ENCODE measurements around the gene CPLX3.

CPLX3 gene

DNA sequence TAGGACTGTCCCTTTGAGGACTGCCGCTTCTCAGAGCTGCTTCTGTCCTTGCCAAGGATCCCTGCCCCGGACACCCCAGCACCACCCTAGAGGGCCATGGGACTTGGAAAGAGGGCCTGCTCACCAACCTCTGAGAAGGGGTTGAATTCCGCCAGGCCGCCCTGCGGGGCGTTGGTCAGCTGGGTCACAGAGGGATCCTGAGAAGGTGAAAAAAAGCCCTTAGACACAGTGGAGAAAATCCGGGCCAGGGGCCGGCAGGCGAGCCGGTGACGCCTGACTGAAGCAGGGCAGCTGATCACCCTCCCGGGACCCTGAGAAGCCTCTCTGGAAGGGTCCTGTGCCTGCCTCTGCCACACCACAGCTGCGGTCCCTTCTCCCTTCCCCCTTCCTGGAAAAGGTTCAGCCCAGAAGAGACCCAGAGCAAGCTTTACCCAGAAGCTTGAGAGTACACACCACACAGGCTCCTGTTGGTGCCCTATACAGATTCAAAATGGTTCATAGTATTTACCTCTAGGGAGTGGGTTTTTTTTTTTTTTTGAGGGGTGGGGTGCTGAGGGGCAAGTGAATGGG, 28.1 kb downstream of the CPLX3 start:
- Histone ChIP-seq H3K27ac (no peak overlapping the region), H4K20me1 (ENCODE audit: insufficient read depth) (no peaks in the 10 kb centered on the region), H3K36me3 (ENCODE audit: insufficient read depth) (no peaks in the 10 kb centered on the region), H3K4me3 (IDR thresholded peaks at IDR 0.05; ENCODE audit: insufficient read depth, low read depth, low read length) (no peak overlapping the region), H3K4me1 (ENCODE audit: low read depth, poor library complexity, severe bottlenecking) (peaks cover 14% of the 10 kb centered on the region), H3K27me3 (ENCODE audit: insufficient read depth, low read depth) (no peaks in the 10 kb centered on the region), H3K4me2 (no peak overlapping the region), H3K79me2 (ENCODE audit: insufficient read depth, low read depth) (no peaks in the 10 kb centered on the region), H2AFZ (ENCODE audit: low read depth) (no peak overlapping the region), H3K9ac (no peak overlapping the region)
- TF ChIP-seq, protein P1, sequence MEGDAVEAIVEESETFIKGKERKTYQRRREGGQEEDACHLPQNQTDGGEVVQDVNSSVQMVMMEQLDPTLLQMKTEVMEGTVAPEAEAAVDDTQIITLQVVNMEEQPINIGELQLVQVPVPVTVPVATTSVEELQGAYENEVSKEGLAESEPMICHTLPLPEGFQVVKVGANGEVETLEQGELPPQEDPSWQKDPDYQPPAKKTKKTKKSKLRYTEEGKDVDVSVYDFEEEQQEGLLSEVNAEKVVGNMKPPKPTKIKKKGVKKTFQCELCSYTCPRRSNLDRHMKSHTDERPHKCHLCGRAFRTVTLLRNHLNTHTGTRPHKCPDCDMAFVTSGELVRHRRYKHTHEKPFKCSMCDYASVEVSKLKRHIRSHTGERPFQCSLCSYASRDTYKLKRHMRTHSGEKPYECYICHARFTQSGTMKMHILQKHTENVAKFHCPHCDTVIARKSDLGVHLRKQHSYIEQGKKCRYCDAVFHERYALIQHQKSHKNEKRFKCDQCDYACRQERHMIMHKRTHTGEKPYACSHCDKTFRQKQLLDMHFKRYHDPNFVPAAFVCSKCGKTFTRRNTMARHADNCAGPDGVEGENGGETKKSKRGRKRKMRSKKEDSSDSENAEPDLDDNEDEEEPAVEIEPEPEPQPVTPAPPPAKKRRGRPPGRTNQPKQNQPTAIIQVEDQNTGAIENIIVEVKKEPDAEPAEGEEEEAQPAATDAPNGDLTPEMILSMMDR (conservative IDR thresholded peaks at IDR 0.05; ENCODE audit: low read depth, low read length), result no peak

DNA sequence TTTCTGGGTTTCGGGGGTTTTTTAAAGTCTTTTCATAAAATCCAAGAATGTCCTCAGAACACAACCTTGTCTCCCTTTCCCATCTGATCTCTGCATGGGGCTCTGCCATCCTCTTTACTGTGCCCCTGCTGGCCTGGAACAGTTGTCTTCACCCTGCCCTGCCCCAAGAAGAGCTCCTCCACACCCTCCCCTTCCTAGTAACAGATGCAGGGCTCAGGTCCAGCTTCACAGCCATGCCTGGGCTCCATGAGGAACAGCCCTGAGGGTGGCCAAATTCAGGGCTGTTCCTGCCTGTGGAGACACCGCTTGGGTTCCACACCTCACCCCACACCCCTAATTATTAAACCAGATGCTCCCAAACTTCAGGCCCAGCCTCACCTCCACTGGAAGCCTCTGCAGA, 29.4 kb downstream of the CPLX3 start:
- H3K27ac ChIP-seq, result no peak overlapping the region
- no peaks in the 10 kb centered on the region for H3K79me2 ChIP-seq (ENCODE audit: insufficient read depth, low read depth)
- no peak overlapping the region for H3K4me3 ChIP-seq (IDR thresholded peaks at IDR 0.05; ENCODE audit: insufficient read depth, low read depth, low read length)
- H3K4me2 ChIP-seq, result no peak overlapping the region
- TF ChIP-seq, protein P1 (conservative IDR thresholded peaks at IDR 0.05; ENCODE audit: low read depth, low read length), result no peak
- no peak overlapping the region for H2AFZ ChIP-seq (ENCODE audit: low read depth)
- no peaks in the 10 kb centered on the region for H3K36me3 ChIP-seq (ENCODE audit: insufficient read depth)
- H3K27me3 ChIP-seq (ENCODE audit: insufficient read depth, low read depth), result no peaks in the 10 kb centered on the region
- H3K4me1 ChIP-seq (ENCODE audit: low read depth, poor library complexity, severe bottlenecking), result peaks cover 15% of the 10 kb centered on the region
- no peak overlapping the region for H3K9ac ChIP-seq
- H4K20me1 ChIP-seq (ENCODE audit: insufficient read depth), result no peaks in the 10 kb centered on the region

DNA sequence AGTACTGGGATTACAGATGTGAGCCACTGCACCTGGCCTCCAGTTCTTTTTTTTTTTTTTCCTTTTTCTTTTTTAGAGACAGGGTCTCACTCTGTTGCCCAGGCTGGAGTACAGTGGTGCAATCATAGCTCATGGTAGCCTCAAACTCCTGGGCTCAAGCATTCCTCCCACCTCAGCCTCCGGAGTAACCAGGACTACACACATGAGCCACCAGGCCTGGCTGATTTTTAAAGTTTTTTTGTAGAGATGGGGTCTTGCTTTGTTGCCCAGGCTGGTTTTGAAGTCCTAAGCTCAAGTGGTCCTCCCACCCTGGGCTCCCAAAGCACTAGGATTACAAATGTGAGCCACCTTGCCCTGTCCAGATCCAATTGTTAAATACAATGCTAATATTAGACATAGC, 30.1 kb downstream of the CPLX3 start:
- H4K20me1 ChIP-seq (ENCODE audit: insufficient read depth), result no peaks in the 10 kb centered on the region
- H3K27ac ChIP-seq, result no peak overlapping the region
- H3K4me1 ChIP-seq (ENCODE audit: low read depth, poor library complexity, severe bottlenecking), result peaks cover 15% of the 10 kb centered on the region
- no peak overlapping the region for H3K9ac ChIP-seq
- H3K79me2 ChIP-seq (ENCODE audit: insufficient read depth, low read depth), result no peaks in the 10 kb centered on the region
- H3K36me3 ChIP-seq (ENCODE audit: insufficient read depth), result no peaks in the 10 kb centered on the region
- H3K4me2 ChIP-seq, result no peak overlapping the region
- H2AFZ ChIP-seq (ENCODE audit: low read depth), result no peak overlapping the region
- no peaks in the 10 kb centered on the region for H3K27me3 ChIP-seq (ENCODE audit: insufficient read depth, low read depth)
- TF ChIP-seq, protein P1 (conservative IDR thresholded peaks at IDR 0.05; ENCODE audit: low read depth, low read length), result no peak
- no peak overlapping the region for H3K4me3 ChIP-seq (IDR thresholded peaks at IDR 0.05; ENCODE audit: insufficient read depth, low read depth, low read length)

DNA sequence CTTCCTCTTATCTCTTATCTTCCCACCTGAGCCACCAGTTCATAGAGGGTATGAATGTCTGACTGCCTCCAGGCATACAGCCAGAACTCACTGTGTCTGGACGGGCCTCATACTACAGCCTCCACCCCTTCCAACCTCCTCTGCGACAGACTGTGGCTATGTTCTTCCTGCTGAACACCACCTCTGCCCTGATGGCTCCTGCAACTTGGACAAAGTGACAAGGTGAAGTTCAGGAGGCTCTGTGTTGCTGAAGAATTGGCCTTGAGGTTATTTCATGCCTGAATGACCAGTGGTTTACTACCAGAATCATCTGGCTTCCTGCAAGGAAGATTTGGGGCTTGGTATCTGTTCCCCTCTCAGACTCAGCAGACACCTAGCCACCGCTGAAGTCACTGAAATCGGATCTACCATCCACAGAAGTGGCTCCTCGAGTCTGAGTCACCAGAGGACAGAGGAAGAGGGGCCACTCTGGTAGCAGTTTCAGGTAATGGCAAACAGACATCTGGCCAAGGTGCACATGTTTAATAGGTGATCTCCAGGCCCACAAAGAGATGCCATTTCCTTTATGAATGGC, 30.7 kb downstream of the CPLX3 start:
- Histone ChIP-seq H3K27ac (no peak overlapping the region), H3K4me1 (ENCODE audit: low read depth, poor library complexity, severe bottlenecking) (peaks cover 15% of the 10 kb centered on the region), H3K36me3 (ENCODE audit: insufficient read depth) (no peaks in the 10 kb centered on the region), H3K79me2 (ENCODE audit: insufficient read depth, low read depth) (no peaks in the 10 kb centered on the region), H4K20me1 (ENCODE audit: insufficient read depth) (no peaks in the 10 kb centered on the region), H3K4me2 (no peak overlapping the region), H3K9ac (no peak overlapping the region), H3K4me3 (IDR thresholded peaks at IDR 0.05; ENCODE audit: insufficient read depth, low read depth, low read length) (no peak overlapping the region), H2AFZ (ENCODE audit: low read depth) (no peak overlapping the region), H3K27me3 (ENCODE audit: insufficient read depth, low read depth) (no peaks in the 10 kb centered on the region)
- TF ChIP-seq, protein P1 (conservative IDR thresholded peaks at IDR 0.05; ENCODE audit: low read depth, low read length), result no peak

Measured in KMS-11 (cell line).